NK-92 (cell line): ENCODE measurements around the gene ZNF433.
"Not testable (repeated sequence)": the region's sequence is repeated elsewhere in the genome, so short reads cannot be mapped to it uniquely, and the experiment has no call there.

Experiments
- DNase-seq: peaks from one replicate; lab custom pipeline; 2025; ENCODE audit not compliant: unreplicated experiment; lab: John Stamatoyannopoulos, UW

ZNF433 gene

DNA sequence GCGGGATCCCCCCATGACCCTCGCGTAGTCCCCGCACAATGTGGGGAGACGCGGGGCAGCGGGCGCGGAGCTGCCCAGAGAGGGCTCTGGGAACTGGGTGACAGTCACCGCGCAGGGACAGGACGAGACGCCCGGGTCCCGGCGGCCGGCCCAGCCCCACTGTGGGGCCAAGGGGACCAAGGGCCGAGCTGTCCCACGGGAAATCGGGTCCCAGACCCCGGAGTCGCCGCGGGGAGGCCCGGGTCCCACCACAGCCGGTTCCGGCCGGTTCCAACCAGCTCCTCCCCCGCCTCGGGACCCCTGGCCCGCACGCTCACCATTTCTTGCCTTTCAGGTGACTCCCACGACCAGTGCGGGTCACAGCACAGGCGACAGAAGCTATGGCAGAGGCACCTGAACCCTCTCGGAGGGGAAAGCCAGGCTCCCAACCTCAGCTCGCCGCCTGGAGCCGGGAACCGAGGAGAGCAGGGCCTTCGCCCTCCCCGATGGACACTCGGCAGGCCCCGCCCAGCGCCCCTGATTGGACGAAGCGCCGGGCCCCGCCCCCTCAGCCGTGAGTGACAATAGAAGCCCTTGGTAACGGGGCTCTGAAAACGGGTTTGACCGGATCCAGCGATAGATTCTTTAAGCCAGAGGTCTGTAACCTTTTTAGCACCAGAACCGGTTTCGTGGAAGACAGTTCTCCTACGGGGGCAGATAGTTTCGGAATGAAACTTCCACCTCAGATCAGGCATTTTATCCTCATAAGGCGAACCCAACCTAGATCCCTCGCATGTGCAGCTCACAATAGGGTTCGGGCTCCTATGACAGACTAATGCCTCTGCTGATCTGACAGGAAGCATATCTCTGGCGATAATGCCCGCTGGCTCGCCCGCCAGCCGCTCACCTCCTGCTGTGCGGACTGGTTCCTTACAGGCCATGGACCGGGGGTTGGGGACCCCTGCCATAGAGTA is at the start of gene ZNF433:
Gene ZNF433, minus strand, starts transcription at position 460 of the 953 bp plus-strand sequence. Its CDS starts 140 bp downstream, at position 320.
- no peak for DNase-seq

DNA sequence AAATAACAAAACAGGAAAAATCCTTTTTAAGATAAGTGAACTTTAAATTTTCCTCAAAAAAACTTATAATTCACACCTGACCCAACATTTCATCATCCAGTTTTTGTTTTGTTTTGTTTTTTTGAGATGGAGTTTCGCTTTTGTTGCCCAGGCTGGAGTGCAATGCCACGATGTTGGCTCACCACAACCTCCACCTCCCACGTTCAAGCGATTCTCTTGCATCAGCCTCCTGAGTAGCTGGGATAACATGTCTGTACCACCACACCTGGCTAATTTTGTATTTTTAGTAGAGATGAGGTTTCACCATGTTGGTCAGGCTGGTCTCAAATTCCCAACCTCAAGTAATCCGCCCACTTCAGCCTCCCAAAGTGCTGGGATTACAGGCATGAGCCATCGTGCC is 47.9 kb upstream of the ZNF433 start:
- not testable (repeated sequence) for DNase-seq

DNA sequence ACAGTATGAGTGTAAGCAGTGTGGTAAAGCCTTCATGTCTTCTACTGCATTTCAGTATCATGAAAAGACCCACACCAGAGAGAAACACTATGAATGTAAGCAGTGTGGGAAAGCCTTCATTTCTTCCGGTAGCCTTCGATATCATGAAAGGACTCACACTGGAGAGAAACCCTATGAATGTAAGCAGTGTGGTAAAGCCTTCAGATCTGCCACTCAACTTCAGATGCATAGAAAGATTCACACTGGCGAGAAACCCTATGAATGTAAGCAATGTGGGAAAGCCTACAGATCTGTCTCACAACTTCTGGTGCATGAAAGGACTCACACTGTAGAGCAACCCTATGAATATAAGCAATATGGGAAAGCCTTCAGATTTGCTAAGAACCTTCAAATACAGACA is 41.9 kb upstream of the ZNF433 start:
- no peak for DNase-seq

DNA sequence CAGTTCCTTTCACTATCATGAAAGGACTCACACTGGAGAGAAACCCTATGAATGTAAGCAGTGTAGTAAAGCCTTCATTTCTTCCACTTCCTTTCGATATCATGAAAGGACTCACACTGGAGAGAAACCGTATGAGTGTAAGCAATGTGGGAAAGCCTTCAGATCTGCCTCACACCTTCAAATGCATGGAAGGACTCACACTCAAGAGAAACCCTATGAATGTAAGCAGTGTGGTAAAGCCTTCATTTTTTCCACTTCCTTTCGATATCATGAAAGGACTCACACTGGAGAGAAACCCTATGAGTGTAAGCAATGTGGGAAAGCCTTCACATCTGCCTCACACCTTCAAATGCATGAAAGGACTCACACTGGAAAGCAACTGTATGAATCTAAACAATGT is 40.9 kb upstream of the ZNF433 start:
- not testable (repeated sequence) for DNase-seq

DNA sequence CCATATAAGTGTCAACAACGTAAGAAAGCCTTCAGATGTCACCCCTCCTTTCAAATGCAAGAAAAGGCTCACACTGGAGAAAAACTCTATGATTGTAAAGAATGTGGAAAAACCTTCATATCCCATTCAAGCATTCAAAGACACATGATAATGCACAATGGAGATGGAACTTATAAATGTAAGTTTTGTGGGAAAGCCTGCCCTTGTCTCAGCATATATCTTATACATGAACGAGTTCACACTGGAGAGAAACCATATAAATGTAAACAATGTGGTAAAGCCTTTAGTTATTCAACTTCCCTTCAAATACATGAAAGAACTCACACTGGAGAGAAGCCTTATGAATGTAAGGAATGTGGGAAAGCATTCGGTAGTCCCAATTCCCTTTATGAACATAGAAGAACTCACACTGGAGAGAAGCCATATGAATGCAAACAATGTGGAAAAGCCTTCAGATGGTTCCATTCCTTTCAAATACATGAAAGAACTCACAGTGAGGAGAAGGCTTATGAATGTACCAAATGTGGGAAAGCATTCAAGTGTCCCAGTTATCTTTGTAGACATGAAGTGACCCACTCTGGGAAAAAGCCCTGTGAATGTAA is 40.2 kb upstream of the ZNF433 start:
- DNase-seq, result no peak

GRCh38 chr19:12064590-12065538 is 29.4 kb upstream of the ZNF433 start, which contains the start of gene ZNF844:
Gene ZNF844, plus strand, starts transcription at chr19:12064731. Its CDS starts 143 bp downstream, at chr19:12064874.
- DNase-seq, result no peak

DNA sequence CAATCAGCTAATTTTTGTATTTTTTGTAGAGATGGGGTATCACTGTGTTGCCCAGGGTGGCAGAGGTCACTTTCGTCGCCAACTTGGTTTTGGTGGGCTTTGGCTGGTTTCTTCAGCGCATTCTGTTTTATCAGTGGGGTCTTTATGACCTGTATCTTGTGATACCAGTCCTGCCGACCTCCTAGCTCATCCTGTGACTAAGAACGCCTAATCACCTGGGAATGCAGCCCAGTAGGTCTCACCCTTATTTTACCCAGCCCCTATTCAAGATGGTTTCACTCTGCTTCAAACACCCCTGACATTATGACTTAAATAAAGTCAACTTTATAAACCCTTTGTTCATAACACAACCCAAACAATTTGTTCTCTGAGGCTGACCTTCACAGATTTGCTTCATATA is 20.3 kb upstream of the ZNF433 start:
- no peak for DNase-seq

DNA sequence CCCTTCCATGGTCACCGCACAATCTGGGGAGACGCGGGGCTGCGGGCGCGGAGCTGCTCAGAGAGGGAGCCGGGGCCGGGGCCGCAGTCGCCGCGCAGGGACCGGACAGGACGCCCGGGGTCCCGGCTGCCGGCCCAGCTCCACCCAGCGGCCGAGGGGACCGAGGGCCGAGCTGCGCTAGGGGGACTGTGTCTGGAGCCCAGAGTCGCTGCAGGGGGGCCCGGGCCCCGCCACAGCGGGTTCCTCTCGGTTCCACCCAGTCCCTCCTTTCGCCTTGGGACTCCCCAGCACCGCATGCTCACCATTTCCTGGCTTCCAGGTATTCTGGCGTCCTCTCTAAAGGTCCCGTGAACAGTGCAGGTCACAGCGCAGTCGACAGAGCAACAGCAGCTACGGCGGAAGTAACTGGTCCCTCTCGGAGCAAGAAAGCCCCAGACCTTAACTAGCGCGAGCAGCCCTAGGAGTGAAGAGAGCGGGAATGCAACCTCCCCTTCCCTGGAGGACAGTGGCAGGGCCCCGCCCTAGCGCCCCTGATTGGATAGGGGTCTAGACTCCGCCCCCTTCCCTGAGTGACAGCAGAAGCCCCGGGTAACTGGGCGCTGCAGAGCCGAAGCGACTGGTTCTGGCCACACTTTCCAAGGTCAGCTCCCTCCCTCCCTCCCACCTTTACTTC is 17.2 kb upstream of the ZNF433 start, which contains the start of gene ZNF878:
Gene ZNF878, minus strand, starts transcription at position 465 of the 673 bp plus-strand sequence. Its CDS starts 160 bp downstream, at position 305.
- no peak for DNase-seq

- DNase-seq, result no peak
These were observed 16.6 kb upstream of the ZNF433 start for GRCh38 chr19:12052091-12052496.

DNA sequence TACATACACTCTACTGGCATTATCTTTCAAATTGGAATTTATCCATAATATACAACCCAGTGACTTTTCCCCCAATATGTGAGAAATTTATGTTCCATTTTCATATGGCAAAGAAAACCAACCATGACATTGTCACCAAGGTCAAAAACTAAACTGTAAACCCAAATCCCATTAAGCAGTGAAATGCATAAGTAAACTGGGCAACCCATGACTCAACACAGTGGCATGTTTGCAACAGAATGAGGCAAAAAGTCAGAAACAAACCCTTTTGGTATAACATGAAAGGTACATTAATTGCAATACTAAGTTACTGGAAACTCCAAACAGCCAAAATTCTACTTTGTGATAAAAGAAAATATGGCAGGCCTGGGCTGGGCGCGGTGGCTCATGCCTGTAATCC is 12.4 kb upstream of the ZNF433 start:
- DNase-seq, result no peak

- DNase-seq, result no peak
These were observed 8.4 kb upstream of the ZNF433 start for GRCh38 chr19:12043752-12044422.

DNA sequence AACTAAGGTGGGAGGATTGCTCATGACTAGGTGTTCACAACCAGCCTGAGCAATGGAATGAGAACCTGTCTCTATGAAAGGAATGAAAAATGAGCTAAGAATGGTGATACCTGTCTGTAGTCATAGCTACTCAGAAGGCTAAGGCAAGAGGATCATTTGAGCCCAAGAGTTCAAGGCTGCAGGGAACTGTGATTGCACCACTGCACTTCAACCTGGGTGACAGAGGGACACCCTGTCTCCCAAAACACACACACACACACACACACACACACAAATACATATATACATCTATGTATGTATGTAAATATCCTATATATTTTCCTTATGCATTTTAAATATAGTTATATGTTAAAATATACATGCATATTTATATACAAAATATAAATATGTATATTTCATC is 7.4 kb upstream of the ZNF433 start:
- no peak for DNase-seq

GRCh38 chr19:12034620-12035019 is 859 bp downstream of the ZNF433 start:
- no peak for DNase-seq

- no peak for DNase-seq
These were observed 1.3 kb downstream of the ZNF433 start for GRCh38 chr19:12034198-12034597.

GRCh38 chr19:12015753-12016116 is 19.7 kb downstream of the ZNF433 start:
- no peak for DNase-seq

DNA sequence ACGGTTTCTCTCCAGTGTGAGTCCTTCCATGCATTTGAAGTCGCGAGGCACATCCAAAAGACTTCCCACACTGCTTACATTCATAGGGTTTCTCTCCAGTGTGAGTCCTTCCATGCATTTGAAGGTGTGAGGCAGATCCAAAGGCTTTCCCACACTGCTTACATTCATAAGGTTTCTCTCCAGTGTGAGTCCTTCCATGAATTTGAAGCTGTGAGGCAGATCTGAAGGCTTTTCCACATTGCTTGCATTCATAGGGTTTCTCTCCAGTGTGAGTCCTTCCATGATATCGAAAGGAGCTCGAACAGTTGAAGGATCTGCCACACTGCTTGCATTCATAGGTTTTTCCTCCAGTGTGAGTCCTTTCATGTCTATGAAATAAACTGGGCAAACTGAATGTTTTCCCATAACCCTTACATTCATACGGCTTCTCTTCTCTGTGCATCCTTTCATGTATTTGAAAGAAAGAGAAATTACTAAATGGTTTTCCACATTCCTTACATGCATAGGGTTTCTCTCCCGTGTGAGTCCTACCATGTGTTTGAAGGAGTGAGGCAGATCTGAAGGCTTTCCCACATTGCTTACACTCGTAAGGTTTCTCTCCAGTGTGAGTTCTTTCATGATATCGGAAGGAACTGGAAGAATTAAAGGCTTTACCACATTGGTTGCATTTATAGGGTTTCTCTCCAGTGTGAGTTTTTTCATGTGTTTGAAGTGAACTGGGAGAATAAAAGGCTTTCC is 20.3 kb downstream of the ZNF433 start:
- no peak for DNase-seq

- DNase-seq, result no peak
These were observed 35.1 kb downstream of the ZNF433 start for GRCh38 chr19:12000152-12000981.

DNA sequence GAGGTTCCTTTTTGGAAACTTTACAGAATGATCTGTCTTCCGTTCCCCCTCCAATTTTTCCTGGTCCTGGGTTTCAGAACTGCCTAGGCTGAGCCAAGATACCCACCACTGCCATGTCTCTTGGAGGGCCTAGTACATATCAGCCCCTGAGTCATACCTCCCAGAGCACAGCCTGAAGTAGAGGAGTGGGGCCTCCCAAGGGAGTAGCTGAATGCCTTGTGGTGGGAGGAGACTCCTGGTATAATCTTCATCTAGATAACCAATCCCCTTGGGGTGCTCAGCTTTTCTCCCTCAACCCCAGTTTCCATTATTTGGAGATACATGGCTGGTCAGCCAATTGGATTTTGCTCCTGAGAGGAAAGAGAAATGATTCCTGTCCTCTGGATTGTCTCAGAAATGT is 40.3 kb downstream of the ZNF433 start:
- no peak for DNase-seq
